ENCODE results near the gene GCGR. TPM values are rescaled to one million over a fixed set of nuclear protein-coding genes. Genes with fewer than 3 reads are reported as not detected.
A peak's percentile ranks its signal among the peaks of the same experiment; 100 is the strongest.

The GCGR gene
- total and polyA plus RNA-seq, 2 of the 13 experiments (the other 11 are each of a cell fraction or from before 2014, with no cell fraction given), result 0.04 to 0.13 TPM

DNA sequence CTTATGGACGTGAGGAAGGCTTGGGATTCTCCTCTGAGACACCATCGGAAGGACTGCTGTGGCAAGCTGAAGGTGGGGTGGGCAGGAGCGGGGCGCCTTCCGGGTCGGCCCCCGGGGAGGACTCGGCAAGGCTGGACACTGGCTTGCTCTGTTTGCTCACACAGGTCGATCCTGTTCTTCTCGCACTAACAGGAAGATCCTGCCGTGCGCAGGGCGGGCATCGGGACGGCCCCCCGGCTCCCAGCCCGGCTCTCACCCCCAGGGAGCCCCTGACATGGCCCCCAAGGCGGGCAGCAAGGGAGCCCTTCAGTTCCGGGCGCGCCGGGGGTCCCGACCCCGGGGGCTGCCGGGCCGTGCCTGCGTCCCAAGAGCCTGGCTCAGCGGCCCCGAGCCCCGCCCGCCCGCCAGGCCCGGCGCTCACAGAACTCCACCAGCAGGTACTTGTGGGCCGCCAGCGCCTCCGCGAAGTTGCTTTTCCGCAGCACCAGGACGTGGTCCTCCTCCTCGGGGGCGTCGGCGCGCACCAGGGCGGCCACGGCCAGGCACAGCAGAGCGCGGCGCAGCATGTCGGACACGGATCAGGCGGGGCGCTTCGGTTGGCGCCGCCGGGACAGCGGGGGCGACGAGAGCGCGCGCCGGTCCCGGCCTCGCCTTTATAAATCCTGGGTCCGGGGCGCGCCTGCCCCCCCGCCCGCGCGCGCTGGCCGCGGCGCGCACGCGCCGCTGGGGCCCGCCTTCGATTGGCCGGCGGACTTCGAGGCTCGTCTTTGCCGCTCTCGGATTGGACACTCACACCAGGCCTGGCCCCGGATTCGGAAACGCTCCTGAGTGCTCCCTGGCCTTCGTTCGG lies 56.2 kb downstream of the GCGR start, which contains the start of gene P4HB (continued):
- peak; percentile 74; the same call in 1 of the 2 replicates for TF ChIP-seq MTA1 (CRISPR knock-in tag; IDR thresholded peaks at IDR 0.05; ENCODE audit: borderline replicate concordance)
- TF ChIP-seq ZNF331 (CRISPR knock-in tag; IDR thresholded peaks at IDR 0.05), result peak; percentile 74; the same call in 1 of the 2 replicates
- TF ChIP-seq KDM5A (IDR thresholded peaks at IDR 0.05; ENCODE audit: borderline replicate concordance, low read length), result no peak
- 0 out of 2 replicates have a peak, but pooled peaks have one; percentile 48 for TF ChIP-seq ZHX1 (CRISPR knock-in tag; IDR thresholded peaks at IDR 0.05; ENCODE audit: low read depth)
- 0 out of 2 replicates have a peak, but pooled peaks have one; percentile 72 for TF ChIP-seq ZNF543 (CRISPR knock-in tag; IDR thresholded peaks at IDR 0.05)
- 0 out of 2 replicates have a peak, but pooled peaks have one; percentile 30 for TF ChIP-seq GFI1 (CRISPR knock-in tag; IDR thresholded peaks at IDR 0.05; ENCODE audit: borderline replicate concordance)
- peak; percentile 83 for TF ChIP-seq ZFY (CRISPR knock-in tag; IDR thresholded peaks at IDR 0.05)
- peak; percentile 59; the same call in 1 of the 2 replicates for TF ChIP-seq TGIF2 (CRISPR knock-in tag; IDR thresholded peaks at IDR 0.05)
- TF ChIP-seq, protein P1, sequence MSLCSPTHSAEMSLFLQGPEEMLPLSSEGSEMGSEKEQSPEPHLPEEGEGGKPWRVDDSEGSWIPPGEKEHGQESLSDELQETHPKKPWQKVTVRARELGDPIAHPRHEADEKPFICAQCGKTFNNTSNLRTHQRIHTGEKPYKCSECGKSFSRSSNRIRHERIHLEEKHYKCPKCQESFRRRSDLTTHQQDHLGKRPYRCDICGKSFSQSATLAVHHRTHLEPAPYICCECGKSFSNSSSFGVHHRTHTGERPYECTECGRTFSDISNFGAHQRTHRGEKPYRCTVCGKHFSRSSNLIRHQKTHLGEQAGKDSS (CRISPR knock-in tag; IDR thresholded peaks at IDR 0.05; ENCODE audit: borderline replicate concordance, low read depth), result peak; percentile 46; the same call in 1 of the 2 replicates
- no peak for TF ChIP-seq KDM5B (CRISPR knock-in tag; IDR thresholded peaks at IDR 0.05; ENCODE audit: borderline replicate concordance)
- peak; percentile 12; the same call in 1 of the 2 replicates for TF ChIP-seq SRY (CRISPR knock-in tag; IDR thresholded peaks at IDR 0.05)
- peak; percentile 46; the same call in 1 of the 2 replicates for TF ChIP-seq ZNF567 (CRISPR knock-in tag; IDR thresholded peaks at IDR 0.05; ENCODE audit: borderline replicate concordance)
- TF ChIP-seq, protein P2, sequence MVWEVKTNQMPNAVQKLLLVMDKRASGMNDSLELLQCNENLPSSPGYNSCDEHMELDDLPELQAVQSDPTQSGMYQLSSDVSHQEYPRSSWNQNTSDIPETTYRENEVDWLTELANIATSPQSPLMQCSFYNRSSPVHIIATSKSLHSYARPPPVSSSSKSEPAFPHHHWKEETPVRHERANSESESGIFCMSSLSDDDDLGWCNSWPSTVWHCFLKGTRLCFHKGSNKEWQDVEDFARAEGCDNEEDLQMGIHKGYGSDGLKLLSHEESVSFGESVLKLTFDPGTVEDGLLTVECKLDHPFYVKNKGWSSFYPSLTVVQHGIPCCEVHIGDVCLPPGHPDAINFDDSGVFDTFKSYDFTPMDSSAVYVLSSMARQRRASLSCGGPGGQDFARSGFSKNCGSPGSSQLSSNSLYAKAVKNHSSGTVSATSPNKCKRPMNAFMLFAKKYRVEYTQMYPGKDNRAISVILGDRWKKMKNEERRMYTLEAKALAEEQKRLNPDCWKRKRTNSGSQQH (CRISPR knock-in tag; IDR thresholded peaks at IDR 0.05; ENCODE audit: low read depth), result peak; percentile 96
- TF ChIP-seq, protein P3, sequence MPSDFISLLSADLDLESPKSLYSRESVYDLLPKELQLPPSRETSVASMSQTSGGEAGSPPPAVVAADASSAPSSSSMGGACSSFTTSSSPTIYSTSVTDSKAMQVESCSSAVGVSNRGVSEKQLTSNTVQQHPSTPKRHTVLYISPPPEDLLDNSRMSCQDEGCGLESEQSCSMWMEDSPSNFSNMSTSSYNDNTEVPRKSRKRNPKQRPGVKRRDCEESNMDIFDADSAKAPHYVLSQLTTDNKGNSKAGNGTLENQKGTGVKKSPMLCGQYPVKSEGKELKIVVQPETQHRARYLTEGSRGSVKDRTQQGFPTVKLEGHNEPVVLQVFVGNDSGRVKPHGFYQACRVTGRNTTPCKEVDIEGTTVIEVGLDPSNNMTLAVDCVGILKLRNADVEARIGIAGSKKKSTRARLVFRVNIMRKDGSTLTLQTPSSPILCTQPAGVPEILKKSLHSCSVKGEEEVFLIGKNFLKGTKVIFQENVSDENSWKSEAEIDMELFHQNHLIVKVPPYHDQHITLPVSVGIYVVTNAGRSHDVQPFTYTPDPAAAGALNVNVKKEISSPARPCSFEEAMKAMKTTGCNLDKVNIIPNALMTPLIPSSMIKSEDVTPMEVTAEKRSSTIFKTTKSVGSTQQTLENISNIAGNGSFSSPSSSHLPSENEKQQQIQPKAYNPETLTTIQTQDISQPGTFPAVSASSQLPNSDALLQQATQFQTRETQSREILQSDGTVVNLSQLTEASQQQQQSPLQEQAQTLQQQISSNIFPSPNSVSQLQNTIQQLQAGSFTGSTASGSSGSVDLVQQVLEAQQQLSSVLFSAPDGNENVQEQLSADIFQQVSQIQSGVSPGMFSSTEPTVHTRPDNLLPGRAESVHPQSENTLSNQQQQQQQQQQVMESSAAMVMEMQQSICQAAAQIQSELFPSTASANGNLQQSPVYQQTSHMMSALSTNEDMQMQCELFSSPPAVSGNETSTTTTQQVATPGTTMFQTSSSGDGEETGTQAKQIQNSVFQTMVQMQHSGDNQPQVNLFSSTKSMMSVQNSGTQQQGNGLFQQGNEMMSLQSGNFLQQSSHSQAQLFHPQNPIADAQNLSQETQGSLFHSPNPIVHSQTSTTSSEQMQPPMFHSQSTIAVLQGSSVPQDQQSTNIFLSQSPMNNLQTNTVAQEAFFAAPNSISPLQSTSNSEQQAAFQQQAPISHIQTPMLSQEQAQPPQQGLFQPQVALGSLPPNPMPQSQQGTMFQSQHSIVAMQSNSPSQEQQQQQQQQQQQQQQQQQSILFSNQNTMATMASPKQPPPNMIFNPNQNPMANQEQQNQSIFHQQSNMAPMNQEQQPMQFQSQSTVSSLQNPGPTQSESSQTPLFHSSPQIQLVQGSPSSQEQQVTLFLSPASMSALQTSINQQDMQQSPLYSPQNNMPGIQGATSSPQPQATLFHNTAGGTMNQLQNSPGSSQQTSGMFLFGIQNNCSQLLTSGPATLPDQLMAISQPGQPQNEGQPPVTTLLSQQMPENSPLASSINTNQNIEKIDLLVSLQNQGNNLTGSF (CRISPR knock-in tag; IDR thresholded peaks at IDR 0.05), result peak; percentile 92; the same call in 1 of the 2 replicates
- peak; percentile 86; the same call in 1 of the 2 replicates for TF ChIP-seq ZC3H13 (CRISPR knock-in tag; IDR thresholded peaks at IDR 0.05)
- no peak for TF ChIP-seq CEBPB (IDR thresholded peaks at IDR 0.05; ENCODE audit: borderline replicate concordance, low read depth, low read length)
- peak; percentile 93 for TF ChIP-seq HES4 (CRISPR knock-in tag; IDR thresholded peaks at IDR 0.05; ENCODE audit: borderline replicate concordance)

Measured in HepG2 (cell line).